SKM-1 (cell line): ENCODE measurements around the gene TAS2R40.
"Not testable (repeated sequence)": the region's sequence is repeated elsewhere in the genome, so short reads cannot be mapped to it uniquely, and the experiment has no call there.

Experiments used
- DNase-seq: peaks from one replicate; lab custom pipeline; 2025; ENCODE audit not compliant: unreplicated experiment; lab: John Stamatoyannopoulos, UW

The TAS2R40 gene

GRCh38 chr7:143248761-143249354 is 27.0 kb downstream of the TAS2R40 start:
- no peak for DNase-seq

DNA sequence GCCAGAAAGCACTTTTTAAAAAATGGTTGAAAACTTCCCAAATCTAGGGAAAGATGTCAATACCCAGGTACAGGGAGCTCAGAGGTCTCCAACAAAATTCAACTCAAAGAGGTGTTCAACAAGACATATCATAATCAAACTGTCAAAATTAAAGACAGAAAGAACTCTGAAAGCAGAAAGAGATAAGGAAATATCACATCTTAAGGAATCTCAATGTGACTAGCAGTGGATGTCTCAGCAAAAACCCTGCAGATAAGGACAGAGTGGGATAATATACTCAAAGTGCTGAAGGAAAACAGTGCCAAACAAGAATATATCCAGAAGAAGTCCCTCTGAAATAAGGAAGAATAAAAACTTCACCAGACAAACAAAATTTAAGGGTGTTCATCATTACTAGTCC is 28.4 kb downstream of the TAS2R40 start:
- no peak for DNase-seq

DNA sequence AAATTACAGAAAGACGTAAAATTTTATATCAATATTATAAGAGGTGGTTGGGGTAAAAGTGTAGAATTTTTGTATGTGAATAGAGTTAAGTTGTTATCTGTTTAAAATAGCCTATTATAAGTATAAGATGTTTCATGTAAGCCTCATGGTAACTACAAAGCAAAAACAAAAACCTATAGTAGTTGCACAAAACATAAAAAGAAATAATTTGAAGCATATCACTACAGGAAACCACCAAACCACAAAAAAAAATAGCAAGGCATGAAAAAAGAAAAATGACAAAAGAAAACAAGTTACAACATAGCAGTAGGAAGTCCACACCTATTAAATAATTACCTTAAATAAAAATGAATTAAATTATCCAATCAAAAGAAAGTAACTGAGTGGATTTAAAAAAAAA is 29.0 kb downstream of the TAS2R40 start:
- no peak for DNase-seq

- DNase-seq = no peak
These were observed 30.2 kb downstream of the TAS2R40 start for GRCh38 chr7:143252006-143252405.

- no peak for DNase-seq
These were observed 33.7 kb downstream of the TAS2R40 start for GRCh38 chr7:143255564-143255963.

- DNase-seq = no peak
These were observed 34.5 kb downstream of the TAS2R40 start for GRCh38 chr7:143256325-143256724.

- no peak for DNase-seq
These were observed 35.1 kb downstream of the TAS2R40 start for GRCh38 chr7:143256932-143257331.

DNA sequence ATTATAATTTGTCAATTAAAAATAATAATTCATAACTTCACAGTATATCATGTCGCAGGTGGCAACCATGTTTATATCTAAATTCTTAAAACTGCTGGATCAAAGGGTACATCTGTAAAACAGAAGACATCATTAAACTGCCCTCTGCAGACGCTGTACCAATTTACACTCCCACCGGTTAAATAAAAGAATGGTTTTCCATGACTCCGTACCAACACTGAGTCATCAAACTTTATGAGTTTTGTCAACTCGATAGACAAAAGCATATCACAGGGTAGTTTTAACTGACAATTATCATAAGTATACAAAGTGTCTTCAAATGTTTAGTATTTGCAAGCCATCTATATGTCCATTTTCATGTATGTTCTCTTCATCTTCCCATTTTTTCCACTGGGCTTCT is 35.7 kb downstream of the TAS2R40 start:
- DNase-seq = no peak

- no peak for DNase-seq
These were observed 37.0 kb downstream of the TAS2R40 start for GRCh38 chr7:143258831-143259230.

DNA sequence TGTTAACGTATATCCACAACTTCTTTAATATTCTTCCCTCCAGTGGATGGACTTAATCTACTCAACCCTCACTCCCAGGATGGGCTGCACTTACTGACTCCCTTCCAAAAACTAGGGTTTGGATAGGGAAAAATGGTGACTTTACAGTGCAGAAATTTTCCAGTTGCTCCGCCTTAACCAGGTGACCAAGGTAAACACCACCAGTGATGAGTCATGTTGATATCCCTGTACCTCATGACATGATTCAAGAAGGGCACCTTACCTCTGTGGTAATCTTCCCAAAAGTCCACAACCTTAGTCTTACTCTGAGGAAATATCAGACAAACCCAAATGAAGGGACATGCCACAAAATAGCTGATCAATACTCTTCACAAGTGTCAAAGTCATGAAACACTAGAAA is 37.9 kb downstream of the TAS2R40 start:
- DNase-seq = no peak

DNA sequence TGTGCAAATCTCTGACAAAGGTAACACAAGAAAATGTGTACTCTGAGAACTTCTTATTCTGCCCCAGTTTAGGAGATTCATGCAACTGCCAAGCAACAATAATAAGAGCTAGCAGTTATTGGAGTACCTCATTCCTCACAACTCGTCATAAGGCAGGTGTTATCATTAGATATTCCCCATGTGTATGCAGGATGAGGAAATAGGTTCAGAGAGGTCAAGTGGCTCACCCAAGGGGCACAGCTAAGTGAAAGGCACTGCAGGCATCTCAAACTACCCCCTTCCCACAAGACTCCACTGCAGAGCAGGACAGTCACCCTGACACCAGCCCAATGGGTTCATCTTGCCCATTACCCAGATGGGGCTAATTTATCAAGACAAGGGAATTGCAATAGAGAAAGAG is 40.1 kb downstream of the TAS2R40 start:
- no peak for DNase-seq

DNA sequence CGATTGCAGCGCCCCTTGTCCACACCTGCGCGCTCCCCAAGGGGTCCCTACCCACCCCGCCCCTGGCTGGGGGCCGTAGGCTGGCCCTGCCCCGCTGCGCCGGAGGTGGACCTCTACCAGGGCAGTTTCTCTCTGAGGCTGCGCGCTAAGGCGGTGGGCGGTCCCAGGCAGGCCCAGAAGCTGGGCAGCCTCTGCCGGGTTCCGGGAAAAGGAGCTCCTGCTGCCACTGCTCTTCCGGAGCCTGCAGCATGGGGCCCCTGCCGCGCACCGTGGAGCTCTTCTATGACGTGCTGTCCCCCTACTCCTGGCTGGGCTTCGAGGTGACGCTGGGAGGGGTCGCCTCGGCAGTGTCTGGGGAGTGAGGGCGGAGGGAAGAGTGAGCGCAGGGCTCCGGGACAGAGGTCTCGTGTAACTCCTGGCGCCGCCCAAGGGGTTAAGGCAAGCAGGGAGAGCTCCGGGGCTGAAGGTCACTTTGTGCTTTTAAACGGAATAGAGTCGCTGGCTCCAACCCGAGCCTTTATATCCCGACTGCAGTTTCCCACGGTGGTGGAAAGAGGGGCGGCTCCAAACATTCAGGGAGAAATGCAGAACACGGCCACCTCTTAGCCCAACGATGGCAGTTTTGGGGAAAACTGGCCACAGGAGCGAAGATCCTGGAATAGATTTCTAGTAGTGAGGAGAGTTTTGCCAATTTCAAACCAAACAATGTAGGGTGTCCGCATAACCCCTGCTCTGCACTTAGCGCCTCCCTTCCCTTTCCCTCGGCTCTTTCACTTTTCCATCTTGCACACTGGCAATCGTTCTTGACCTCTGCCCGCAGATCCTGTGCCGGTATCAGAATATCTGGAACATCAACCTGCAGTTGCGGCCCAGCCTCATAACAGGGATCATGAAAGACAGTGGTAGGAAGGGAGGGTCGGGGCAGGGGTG is 41.7 kb downstream of the TAS2R40 start, which contains the start of gene GSTK1:
Gene GSTK1 (plus strand): TSS at position 176 of the 930 bp plus-strand sequence. CDS start 73 bp downstream, at position 249.
- DNase-seq = peak; percentile 38

DNA sequence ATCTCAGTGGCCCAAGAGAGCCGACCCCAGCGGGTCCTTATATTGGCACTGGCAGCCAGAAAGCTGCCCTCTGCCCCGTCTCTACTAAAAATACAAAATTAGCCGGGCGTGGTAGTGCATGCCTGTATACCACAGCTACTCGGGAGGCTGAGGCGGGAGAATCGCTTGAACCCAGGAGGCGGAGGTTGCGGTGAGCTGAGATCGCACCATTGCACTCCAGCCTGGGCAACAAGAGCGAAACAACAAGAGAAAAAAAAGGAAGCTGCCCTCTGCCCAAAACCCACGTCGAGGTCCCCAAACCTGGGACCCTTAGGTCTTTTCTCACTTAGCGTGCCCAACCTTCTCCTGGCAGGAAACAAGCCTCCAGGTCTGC is 42.3 kb downstream of the TAS2R40 start:
- not testable (repeated sequence) for DNase-seq

DNA sequence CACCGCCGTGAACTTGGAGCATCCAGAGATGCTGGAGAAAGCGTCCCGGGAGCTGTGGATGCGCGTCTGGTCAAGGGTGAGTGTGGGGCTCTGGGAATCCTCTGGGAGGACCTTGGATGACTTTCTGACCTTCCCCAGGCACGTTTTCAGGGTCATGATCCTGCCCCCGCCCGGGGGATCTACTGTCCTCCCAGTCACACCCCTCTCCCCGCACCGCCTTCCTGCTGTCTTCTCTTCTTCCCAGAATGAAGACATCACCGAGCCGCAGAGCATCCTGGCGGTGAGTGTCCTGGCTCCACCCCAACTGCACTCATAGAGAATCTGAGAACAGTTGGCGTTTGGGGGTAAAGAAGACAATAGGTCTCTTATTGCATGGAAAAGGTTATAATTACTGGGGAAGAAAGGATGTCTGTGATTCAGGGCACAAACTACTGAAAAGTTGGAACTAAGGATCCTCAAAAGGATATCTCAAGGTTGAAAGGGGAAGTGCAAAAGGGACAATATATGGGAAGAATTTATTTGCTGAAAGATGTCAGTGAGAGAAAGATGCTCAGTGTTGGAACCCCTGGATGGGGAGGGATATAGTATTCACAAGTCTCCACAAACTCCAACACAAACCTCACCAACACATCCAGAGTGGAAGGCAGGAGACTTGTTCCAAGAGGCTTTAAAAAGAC is 43.3 kb downstream of the TAS2R40 start:
- no peak for DNase-seq

DNA sequence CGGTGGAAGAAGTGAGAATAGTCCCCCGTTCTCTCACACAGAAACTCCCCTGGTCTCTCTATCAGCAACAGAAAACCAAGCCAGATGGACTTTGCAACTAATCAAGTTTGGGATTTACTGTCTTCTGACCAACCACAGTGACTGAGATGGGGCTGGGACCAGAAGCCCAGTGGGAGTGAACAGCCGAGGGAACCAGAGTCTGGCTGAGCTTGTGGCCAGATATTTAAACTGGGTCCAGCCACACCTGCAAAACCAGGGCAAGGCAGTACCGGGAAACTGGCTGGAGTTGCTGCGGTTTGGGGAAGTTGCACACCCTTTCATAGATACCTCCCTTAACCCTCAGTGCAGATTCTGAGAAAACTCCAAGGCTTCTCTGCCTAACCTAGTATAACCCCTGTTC is 47.4 kb downstream of the TAS2R40 start:
- DNase-seq = no peak

GRCh38 chr7:143271240-143271639 is 49.4 kb downstream of the TAS2R40 start:
- no peak for DNase-seq
